GM12892 (cell line): ENCODE results near the gene ZBTB20.

Experiments
- POLR2A ChIP-seq: IDR thresholded peaks from 2 replicates; pipeline ENCODE4 v1.6.1; 2011; ENCODE audit warnings: low read depth, low read length, control low read depth
- POLR2AphosphoS5 ChIP-seq: IDR thresholded peaks from 2 replicates; pipeline ENCODE4 v1.6.1; 2011; ENCODE audit warnings: low read depth, low read length, control low read depth
- TAF1 ChIP-seq: IDR thresholded peaks from 2 replicates; pipeline ENCODE4 v1.6.1; 2011; ENCODE audit warnings: low read depth, mild to moderate bottlenecking, control low read depth, low read length, borderline replicate concordance

DNA sequence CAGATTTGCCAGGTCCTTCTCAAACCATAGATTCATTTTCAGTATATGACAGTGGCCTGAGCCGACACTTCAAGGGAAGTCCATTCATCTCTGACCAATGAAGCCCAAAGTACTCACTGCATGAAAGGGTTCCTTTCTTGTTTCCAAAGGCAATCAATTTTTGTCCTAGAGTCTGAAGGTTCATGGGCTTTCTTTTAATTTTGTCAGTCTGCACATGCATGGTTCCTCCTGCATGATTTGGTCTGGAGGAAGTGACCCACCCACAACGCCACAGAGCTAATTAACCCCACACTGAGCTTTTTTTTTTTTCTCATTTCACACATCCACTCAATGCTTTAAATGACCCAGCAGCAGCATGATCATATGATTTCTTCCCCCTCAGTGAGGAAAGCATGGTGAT is 636.9 kb downstream of the ZBTB20 start:
- TF ChIP-seq POLR2AphosphoS5: no peak
- TF ChIP-seq POLR2A: no peak
- TF ChIP-seq TAF1: no peak
